ENCODE results near the gene AP1M1.

The AP1M1 gene

DNA sequence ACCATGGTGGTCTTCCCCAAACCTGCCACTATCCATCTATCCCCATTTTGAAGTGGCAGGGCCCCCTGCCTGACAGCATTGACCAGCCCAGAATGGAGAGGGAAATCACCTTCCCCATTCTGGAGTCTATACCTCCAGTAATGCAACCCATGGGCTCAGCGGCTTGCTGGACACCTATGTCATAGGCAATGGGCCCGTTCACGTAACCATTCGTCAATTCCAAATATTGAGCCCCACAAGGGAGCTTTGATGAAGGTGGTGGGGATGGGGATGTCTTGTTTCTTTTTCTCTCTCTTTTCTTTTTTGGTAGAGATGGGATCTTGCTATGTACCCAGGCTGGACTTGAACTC is 63.1 kb downstream of the AP1M1 start:
- peaks cover 2% of the 10 kb centered on the region for H3K9me3 ChIP-seq (ENCODE audit: insufficient read depth, low read depth, low read length)

DNA sequence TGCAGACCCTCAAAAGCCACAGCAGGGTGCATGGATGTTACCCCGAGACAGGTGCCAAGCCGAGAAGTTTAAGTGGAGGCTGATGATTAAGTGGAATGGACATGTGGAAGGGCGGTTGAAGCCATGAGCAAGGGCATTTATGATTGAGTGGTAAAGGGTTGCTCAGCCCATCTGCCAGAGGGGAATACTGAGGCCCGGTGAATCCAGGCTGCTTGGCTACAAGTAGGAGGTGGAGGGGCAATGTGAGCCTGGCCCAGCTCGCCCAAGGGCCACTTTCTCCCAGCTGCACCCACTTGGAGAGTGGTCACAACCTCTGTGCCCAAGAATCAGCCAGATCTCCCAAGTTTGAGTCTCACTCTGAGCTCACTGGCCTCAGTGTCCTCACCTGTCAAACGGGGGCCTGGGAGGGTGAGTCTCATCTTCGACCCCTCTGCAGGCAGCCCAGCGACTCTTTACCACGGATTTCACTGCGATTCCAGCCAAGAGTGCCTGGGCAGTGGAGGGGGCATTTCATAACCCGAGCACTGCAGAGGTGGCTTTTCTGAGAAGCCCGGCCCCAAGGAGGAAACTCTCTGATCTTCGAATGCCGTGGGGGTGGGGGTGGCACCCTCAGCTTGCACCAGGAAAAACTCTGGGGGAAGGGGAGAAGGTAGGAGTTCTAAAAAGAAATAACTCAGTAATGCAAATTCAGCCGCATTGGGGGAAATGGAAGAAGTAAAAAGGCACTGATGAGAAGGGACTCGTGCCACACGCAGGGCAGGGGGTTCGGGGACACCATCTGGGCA is 64.1 kb downstream of the AP1M1 start:
- no CpG with 5 or more reads among the region's 18 CpGs for WGBS (ENCODE audit: extremely low coverage, insufficient coverage, insufficient read length)
- H3K18ac ChIP-seq (ENCODE audit: low read length) = no peak overlapping the region
- H4K91ac ChIP-seq (ENCODE audit: low read depth, low read length) = no peak overlapping the region

More for the DNA sequence above, 63.1 kb downstream of the AP1M1 start:
- no peaks in the 10 kb centered on the region for H3K79me1 ChIP-seq (ENCODE audit: low read length)
- H3K4me3 ChIP-seq (ENCODE audit: low read depth, low read length) = no peak overlapping the region
- no peak overlapping the region for H3K23ac ChIP-seq (ENCODE audit: low read length)
- no peaks in the 10 kb centered on the region for H3K79me2 ChIP-seq (ENCODE audit: control insufficient read depth, insufficient read depth, low read length, poor library complexity)
- no peak overlapping the region for H3K18ac ChIP-seq (ENCODE audit: low read length)
- H2BK12ac ChIP-seq (ENCODE audit: low read length) = no peak overlapping the region
- H3K9ac ChIP-seq (ENCODE audit: low read length) = no peak overlapping the region
- no peak overlapping the region for H3K4ac ChIP-seq (ENCODE audit: low read depth, low read length)
- H3K27me3 ChIP-seq (ENCODE audit: insufficient read depth, low read length) = no peaks in the 10 kb centered on the region
- no peaks in the 10 kb centered on the region for H3K36me3 ChIP-seq (ENCODE audit: control insufficient read depth in 1 of 2, insufficient read depth in 2 of 2, low read length in 2 of 2)
- no peak overlapping the region for H4K8ac ChIP-seq (ENCODE audit: low read depth, low read length)
- no peak overlapping the region for H2BK5ac ChIP-seq (ENCODE audit: low read depth, low read length, poor library complexity)
- H4K91ac ChIP-seq (ENCODE audit: low read depth, low read length) = no peak overlapping the region
- DNase-seq = no peak
- no peaks in the 10 kb centered on the region for H3K4me1 ChIP-seq (ENCODE audit: control insufficient read depth in 1 of 2, insufficient read depth in 2 of 2, low read length in 2 of 2)
- no peak overlapping the region for H2BK120ac ChIP-seq (ENCODE audit: insufficient read depth, low read length, poor library complexity)
- H3K27ac ChIP-seq (ENCODE audit: low read depth, low read length) = no peak overlapping the region
- H4K12ac ChIP-seq (ENCODE audit: low read depth, low read length) = no peak overlapping the region
- H2AK5ac ChIP-seq (ENCODE audit: low read length) = no peak overlapping the region
- no peak overlapping the region for H2AFZ ChIP-seq (ENCODE audit: insufficient read depth, low read length, poor library complexity)
- WGBS (ENCODE audit: extremely low coverage, insufficient coverage, insufficient read length) = no CpG with 5 or more reads among the region's 4 CpGs
- H3K14ac ChIP-seq (ENCODE audit: low read length) = no peak overlapping the region
- no peak overlapping the region for H3K4me2 ChIP-seq (ENCODE audit: low read length)

DNA sequence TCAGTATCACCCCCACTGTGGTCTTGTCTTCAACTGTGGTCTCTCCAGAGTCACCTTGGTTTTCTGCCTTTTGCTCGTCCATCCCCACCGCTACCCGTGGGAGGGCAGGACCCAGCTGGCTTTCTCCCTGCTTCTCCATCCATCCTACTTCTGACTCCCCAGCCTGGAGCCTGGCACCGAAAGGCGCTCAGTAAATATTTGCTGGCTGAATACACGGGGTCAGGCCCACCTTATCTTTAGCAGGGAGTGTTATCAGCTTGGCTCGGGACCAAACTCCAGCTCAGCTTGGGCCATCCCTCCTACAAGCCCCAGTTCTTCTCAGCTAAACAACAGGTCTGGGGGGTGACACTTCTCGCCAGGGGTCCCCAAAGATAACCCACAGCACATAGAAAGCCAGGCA is 64.9 kb downstream of the AP1M1 start:
- Histone ChIP-seq H2AK5ac (ENCODE audit: low read length) (no peak overlapping the region), H3K4ac (ENCODE audit: low read depth, low read length) (no peak overlapping the region), H3K79me1 (ENCODE audit: low read length) (no peaks in the 10 kb centered on the region), H3K4me2 (ENCODE audit: low read length) (no peak overlapping the region), H3K4me3 (ENCODE audit: low read depth, low read length) (no peak overlapping the region), H2AFZ (ENCODE audit: insufficient read depth, low read length, poor library complexity) (no peak overlapping the region), H2BK12ac (ENCODE audit: low read length) (no peak overlapping the region), H3K27me3 (ENCODE audit: insufficient read depth, low read length) (no peaks in the 10 kb centered on the region), H4K12ac (ENCODE audit: low read depth, low read length) (no peak overlapping the region), H3K79me2 (ENCODE audit: control insufficient read depth, insufficient read depth, low read length, poor library complexity) (no peaks in the 10 kb centered on the region), H3K9ac (ENCODE audit: low read length) (no peak overlapping the region), H3K18ac (ENCODE audit: low read length) (no peak overlapping the region), H2BK5ac (ENCODE audit: low read depth, low read length, poor library complexity) (no peak overlapping the region), H3K14ac (ENCODE audit: low read length) (no peak overlapping the region), H4K91ac (ENCODE audit: low read depth, low read length) (no peak overlapping the region), H3K23ac (ENCODE audit: low read length) (no peak overlapping the region), H3K4me1 (ENCODE audit: control insufficient read depth in 1 of 2, insufficient read depth in 2 of 2, low read length in 2 of 2) (no peaks in the 10 kb centered on the region), H3K27ac (ENCODE audit: low read depth, low read length) (no peak overlapping the region), H2BK120ac (ENCODE audit: insufficient read depth, low read length, poor library complexity) (no peak overlapping the region), H4K8ac (ENCODE audit: low read depth, low read length) (no peak overlapping the region), H3K36me3 (ENCODE audit: control insufficient read depth in 1 of 2, insufficient read depth in 2 of 2, low read length in 2 of 2) (no peaks in the 10 kb centered on the region), H3K9me3 (ENCODE audit: insufficient read depth, low read depth, low read length) (peaks cover 2% of the 10 kb centered on the region)
- DNase-seq = no peak
- no CpG with 5 or more reads among the region's 8 CpGs for WGBS (ENCODE audit: extremely low coverage, insufficient coverage, insufficient read length)

More for the DNA sequence above, 64.1 kb downstream of the AP1M1 start:
- H2BK12ac ChIP-seq (ENCODE audit: low read length) = no peak overlapping the region
- no peak overlapping the region for H2AK5ac ChIP-seq (ENCODE audit: low read length)
- peaks cover 2% of the 10 kb centered on the region for H3K9me3 ChIP-seq (ENCODE audit: insufficient read depth, low read depth, low read length)
- no peaks in the 10 kb centered on the region for H3K79me1 ChIP-seq (ENCODE audit: low read length)
- no peak for DNase-seq
- H4K8ac ChIP-seq (ENCODE audit: low read depth, low read length) = no peak overlapping the region
- no peaks in the 10 kb centered on the region for H3K36me3 ChIP-seq (ENCODE audit: control insufficient read depth in 1 of 2, insufficient read depth in 2 of 2, low read length in 2 of 2)
- H2BK5ac ChIP-seq (ENCODE audit: low read depth, low read length, poor library complexity) = no peak overlapping the region
- H2AFZ ChIP-seq (ENCODE audit: insufficient read depth, low read length, poor library complexity) = no peak overlapping the region
- H3K27ac ChIP-seq (ENCODE audit: low read depth, low read length) = no peak overlapping the region
- H3K4ac ChIP-seq (ENCODE audit: low read depth, low read length) = no peak overlapping the region
- no peaks in the 10 kb centered on the region for H3K27me3 ChIP-seq (ENCODE audit: insufficient read depth, low read length)
- H3K4me2 ChIP-seq (ENCODE audit: low read length) = no peak overlapping the region
- no peak overlapping the region for H3K23ac ChIP-seq (ENCODE audit: low read length)
- H3K79me2 ChIP-seq (ENCODE audit: control insufficient read depth, insufficient read depth, low read length, poor library complexity) = no peaks in the 10 kb centered on the region
- H4K12ac ChIP-seq (ENCODE audit: low read depth, low read length) = no peak overlapping the region
- no peak overlapping the region for H3K9ac ChIP-seq (ENCODE audit: low read length)
- H3K14ac ChIP-seq (ENCODE audit: low read length) = no peak overlapping the region
- H3K4me3 ChIP-seq (ENCODE audit: low read depth, low read length) = no peak overlapping the region
- no peaks in the 10 kb centered on the region for H3K4me1 ChIP-seq (ENCODE audit: control insufficient read depth in 1 of 2, insufficient read depth in 2 of 2, low read length in 2 of 2)
- H2BK120ac ChIP-seq (ENCODE audit: insufficient read depth, low read length, poor library complexity) = no peak overlapping the region

DNA sequence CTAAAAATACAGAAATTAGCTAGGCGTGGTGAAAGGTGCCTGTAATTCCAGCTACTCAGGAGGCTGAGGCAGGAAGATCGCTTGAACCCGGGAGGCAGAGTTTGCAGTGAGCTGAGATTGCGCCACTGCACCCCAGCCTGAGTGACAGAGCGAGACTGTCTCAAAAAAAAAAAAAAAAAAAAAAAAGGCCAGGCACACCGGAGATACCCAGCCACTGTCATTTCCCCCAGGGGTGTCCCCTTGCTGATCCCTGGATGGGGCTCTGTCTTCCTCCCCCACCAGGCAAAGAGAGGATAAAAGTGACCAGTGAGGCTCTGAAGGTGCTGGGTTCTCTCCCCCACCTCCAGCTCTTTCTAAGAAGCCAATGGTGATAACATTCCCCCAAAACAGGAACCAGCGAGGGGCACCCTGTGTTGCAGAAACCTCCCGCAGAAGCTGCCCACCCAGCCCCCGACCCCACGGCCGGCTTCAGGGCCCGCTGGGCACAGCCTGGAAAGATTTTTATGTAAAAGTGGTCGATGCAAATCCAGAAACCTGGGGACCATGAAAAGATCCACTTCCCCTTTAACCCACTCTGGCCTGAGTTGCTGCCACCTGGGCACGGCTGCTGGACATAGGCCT is 65.5 kb downstream of the AP1M1 start:
- Histone ChIP-seq H3K14ac (ENCODE audit: low read length) (no peak overlapping the region), H3K23ac (ENCODE audit: low read length) (no peak overlapping the region), H3K27ac (ENCODE audit: low read depth, low read length) (no peak overlapping the region), H3K4me2 (ENCODE audit: low read length) (no peak overlapping the region), H3K9ac (ENCODE audit: low read length) (no peak overlapping the region), H3K4ac (ENCODE audit: low read depth, low read length) (no peak overlapping the region), H3K9me3 (ENCODE audit: insufficient read depth, low read depth, low read length) (peaks cover 2% of the 10 kb centered on the region), H3K18ac (ENCODE audit: low read length) (no peak overlapping the region), H3K4me1 (ENCODE audit: control insufficient read depth in 1 of 2, insufficient read depth in 2 of 2, low read length in 2 of 2) (no peaks in the 10 kb centered on the region), H4K12ac (ENCODE audit: low read depth, low read length) (no peak overlapping the region), H2BK120ac (ENCODE audit: insufficient read depth, low read length, poor library complexity) (no peak overlapping the region), H2AK5ac (ENCODE audit: low read length) (no peak overlapping the region), H2BK12ac (ENCODE audit: low read length) (no peak overlapping the region), H3K27me3 (ENCODE audit: insufficient read depth, low read length) (no peaks in the 10 kb centered on the region), H2AFZ (ENCODE audit: insufficient read depth, low read length, poor library complexity) (no peak overlapping the region), H3K79me2 (ENCODE audit: control insufficient read depth, insufficient read depth, low read length, poor library complexity) (no peaks in the 10 kb centered on the region), H3K79me1 (ENCODE audit: low read length) (no peaks in the 10 kb centered on the region), H2BK5ac (ENCODE audit: low read depth, low read length, poor library complexity) (no peak overlapping the region), H3K4me3 (ENCODE audit: low read depth, low read length) (no peak overlapping the region), H4K91ac (ENCODE audit: low read depth, low read length) (no peak overlapping the region), H4K8ac (ENCODE audit: low read depth, low read length) (no peak overlapping the region), H3K36me3 (ENCODE audit: control insufficient read depth in 1 of 2, insufficient read depth in 2 of 2, low read length in 2 of 2) (no peaks in the 10 kb centered on the region)
- no peak for DNase-seq
- WGBS (ENCODE audit: extremely low coverage, insufficient coverage, insufficient read length) = no CpG with 5 or more reads among the region's 14 CpGs

Data from trophoblast cell (in vitro differentiated cells and primary cell).